Hindlimb muscle (tissue), 1 donor: ENCODE measurements around the gene RAB1B. TPM values are rescaled to one million over a fixed set of nuclear protein-coding genes. Genes with fewer than 3 reads are reported as not detected.
"Not testable (repeated sequence)": the region's sequence is repeated elsewhere in the genome, so short reads cannot be mapped to it uniquely, and the experiment has no call there.

Experiments used
- DNase-seq: peaks from one replicate; pipeline ENCODE4 v3.0.0-alpha.2; 2013
- polyA plus RNA-seq: library from polyadenylated mRNA; unstranded; fragments of 120-200 nt; gene quantifications from one replicate; pipeline ENCODE4 v1.2.1, GENCODE V29; 2013; ENCODE audit not compliant: insufficient read length

RAB1B gene
- polyA plus RNA-seq, 1 donor: 96.1 TPM

DNA sequence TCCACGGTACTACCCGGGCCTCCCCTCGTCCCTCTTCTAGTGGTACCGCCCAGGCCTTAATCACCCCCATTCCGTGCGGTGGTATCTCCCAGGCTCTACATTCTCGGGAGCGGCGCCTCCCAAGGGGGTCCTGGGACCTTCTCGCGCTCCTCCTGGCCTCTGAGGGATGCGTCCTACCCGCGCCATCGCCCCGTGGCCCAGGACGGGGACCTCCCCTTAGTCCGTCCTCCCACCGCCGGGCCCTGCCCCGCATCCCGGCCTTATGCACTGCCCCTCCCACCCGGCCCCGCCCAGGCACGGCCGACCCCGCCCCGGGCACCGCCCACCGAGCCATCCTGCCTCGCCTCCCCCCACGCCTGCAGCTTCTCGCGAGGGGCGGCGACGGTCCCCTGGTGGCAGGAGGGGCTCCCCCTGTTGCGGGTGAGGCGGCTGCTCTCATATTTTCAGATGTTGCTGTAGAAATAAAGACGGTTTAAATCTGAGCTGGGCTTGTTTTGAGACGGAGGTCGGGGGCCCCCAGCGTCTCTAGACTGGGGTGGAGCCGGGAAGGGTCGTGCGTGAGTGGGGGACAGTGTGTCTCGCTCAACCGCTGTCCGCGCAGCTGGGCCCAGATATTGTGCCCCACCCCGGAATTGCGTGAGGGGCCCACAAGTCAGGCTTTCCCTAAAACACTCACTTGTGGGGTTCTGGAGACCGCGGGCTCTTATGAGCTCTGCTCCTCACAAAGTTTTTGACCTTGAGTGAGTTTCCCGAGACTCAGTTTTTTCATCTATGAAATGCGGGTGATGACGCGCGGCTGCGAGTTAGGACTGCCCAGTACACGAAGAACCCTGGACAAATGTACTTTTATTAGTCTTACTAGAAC lies 828 bp upstream of the RAB1B start:
- DNase-seq: peak; percentile 91

DNA sequence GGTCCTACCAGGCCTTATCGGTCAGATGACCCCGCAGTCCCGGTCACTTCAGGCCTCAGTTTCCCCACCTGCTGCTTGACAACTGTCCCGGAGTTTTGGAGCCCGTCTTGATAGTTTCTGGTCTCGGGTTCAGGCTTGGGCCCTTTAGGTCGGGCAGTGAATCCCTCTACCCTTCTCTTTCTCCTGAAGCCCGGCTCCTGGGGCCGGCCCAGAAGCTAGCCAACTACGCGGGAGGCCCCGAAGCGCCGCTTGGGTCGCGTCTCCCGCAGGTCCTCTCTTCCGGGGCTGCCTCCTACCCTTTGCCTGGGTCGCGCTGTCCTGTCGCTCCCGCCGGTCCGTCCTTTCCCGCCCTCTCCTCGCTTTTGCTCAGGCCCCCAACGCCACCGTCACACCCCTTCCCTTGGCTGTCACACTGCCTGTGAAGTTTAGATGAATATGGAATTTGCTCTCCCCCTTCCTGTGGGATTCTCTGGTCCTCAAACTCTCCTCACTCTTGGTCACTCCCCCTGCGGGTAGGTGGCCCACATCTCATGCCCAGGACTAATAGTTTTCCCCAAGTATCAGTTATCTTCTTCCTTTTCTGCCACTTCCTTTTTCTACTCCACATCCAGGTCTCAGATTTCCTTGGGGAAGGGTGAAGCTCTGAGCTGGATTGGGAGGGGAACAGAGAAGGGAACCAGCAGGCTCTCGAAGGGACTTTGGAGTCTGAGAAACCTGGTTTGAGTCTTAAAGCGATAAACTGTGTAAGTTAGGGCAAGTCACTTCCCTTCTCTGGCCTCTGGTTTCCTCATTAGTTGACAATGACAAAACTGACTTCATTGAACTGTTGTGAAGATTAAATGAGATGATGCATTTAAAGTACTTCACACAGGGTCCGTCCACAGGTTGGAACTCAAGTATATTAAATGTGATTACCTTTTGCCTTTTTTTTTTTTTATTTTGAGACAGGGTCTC lies 790 bp downstream of the RAB1B start:
- DNase-seq: no peak

DNA sequence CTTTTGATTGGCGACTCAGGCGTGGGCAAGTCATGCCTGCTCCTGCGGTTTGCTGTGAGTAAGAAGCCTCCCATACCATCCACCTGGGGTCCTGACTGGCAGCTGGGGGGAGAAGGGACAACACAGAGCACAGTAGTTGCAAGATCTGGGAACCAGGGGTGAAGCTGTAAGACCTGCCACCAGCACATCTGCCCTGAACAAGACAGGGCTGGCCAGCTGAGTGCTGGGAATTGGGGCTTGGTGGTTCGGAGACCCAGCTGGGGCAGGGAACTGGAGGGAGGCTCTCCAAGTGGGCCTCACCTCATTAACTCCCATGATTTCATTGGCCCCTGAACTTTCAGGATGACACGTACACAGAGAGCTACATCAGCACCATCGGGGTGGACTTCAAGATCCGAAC lies 3.4 kb downstream of the RAB1B start:
- DNase-seq: no peak

DNA sequence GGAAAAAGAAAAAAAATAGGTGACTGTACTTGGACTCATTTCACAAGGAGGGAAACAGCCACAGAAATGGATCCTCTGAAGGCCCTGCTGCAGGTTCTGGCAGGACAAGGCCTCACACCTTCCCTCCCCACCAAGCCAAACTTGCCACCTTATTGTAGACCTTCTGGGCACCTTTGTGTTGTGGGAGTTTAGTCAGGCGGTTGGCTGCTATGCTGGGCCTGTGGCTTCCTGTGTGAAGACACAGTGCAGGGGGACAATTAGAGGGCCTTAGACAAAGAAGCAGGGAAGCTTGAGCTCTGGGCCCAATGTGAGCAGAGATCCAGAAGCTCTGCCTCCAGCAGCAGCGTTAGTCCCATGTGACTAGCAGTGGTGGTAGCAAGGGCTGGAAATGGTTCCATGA lies 4.2 kb downstream of the RAB1B start:
- DNase-seq: no peak

DNA sequence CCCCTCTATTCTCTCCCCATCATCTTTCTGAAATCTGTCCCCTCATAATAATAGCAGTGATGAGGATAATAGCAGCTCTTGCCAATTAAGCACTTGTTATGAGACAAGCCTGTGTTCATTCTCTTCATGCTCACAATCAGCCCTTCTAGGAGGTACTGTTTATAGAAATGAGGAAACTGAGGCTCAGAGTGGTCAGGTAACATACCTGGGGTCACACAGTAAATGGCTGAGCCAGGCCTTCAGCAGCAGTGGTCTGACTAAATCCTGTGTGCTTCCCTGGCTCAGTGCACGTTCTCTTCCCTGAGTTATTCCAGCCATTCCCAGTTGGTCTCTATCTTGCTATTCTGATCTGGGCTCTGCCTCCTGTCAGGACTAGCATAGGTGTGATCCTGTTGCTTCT lies 5.8 kb downstream of the RAB1B start:
- DNase-seq: no peak

DNA sequence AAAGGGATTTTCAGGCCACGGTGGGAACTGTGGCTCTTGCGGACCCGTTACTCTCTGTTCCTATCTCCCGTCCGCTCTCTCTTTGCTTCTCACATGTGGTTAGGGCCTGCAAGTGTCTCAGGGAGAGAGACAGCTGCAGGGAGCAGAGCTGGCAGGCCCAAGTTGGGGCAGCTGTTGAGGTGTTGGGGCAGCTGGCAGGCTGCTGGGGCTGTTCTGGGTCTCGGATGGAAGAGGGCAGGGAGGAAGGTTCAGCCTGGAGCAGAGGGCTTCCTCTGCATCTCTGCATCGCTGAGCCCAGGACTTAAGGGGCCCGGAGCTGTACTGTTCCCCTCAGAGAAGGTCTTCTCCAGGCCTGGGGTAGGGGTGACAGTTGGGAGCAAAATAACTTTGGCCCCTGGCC lies 7.0 kb downstream of the RAB1B start:
- no peak for DNase-seq

DNA sequence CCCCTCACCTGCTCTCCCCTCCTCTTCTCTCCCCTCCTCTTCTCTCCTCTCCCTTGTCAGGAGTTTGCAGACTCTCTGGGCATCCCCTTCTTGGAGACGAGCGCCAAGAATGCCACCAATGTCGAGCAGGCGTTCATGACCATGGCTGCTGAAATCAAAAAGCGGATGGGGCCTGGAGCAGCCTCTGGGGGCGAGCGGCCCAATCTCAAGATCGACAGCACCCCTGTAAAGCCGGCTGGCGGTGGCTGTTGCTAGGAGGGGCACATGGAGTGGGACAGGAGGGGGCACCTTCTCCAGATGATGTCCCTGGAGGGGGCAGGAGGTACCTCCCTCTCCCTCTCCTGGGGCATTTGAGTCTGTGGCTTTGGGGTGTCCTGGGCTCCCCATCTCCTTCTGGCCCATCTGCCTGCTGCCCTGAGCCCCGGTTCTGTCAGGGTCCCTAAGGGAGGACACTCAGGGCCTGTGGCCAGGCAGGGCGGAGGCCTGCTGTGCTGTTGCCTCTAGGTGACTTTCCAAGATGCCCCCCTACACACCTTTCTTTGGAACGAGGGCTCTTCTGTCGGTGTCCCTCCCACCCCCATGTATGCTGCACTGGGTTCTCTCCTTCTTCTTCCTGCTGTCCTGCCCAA lies 7.7 kb downstream of the RAB1B start:
- no peak for DNase-seq

DNA sequence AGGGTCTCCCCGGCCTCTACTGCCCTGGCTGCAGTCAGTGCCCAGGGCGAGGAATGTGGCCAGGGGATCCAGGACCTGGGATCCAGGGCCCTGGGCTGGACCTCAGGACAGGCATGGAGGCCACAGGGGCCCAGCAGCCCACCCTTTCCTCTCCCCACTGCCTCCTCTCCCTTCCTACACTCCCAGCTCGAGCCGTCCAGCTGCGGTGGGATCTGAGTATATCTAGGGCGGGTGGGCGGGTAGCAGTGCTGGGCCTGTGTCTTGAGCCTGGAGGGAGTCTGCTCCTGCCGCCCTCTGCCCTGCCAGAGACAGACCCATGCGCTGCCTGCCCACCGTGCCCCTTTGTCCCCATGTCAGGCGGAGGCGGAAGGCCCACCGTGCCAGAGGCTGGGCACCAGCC lies 8.2 kb downstream of the RAB1B start:
- not testable (repeated sequence) for DNase-seq

DNA sequence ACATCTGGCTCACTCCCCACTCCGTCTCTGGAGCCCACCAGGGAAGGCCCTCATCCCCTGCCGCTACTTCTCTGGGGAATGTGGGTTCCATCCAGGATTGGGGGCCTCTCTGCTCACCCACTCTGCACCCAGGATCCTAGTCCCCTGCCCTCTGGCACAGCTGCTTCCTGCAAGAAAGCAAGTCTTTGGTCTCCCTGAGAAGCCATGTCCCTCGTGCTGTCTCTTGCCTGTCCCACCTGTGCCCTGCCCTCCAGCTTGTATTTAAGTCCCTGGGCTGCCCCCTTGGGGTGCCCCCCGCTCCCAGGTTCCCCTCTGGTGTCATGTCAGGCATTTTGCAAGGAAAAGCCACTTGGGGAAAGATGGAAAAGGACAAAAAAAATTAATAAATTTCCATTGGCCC lies 8.6 kb downstream of the RAB1B start:
- DNase-seq: not testable (repeated sequence)

DNA sequence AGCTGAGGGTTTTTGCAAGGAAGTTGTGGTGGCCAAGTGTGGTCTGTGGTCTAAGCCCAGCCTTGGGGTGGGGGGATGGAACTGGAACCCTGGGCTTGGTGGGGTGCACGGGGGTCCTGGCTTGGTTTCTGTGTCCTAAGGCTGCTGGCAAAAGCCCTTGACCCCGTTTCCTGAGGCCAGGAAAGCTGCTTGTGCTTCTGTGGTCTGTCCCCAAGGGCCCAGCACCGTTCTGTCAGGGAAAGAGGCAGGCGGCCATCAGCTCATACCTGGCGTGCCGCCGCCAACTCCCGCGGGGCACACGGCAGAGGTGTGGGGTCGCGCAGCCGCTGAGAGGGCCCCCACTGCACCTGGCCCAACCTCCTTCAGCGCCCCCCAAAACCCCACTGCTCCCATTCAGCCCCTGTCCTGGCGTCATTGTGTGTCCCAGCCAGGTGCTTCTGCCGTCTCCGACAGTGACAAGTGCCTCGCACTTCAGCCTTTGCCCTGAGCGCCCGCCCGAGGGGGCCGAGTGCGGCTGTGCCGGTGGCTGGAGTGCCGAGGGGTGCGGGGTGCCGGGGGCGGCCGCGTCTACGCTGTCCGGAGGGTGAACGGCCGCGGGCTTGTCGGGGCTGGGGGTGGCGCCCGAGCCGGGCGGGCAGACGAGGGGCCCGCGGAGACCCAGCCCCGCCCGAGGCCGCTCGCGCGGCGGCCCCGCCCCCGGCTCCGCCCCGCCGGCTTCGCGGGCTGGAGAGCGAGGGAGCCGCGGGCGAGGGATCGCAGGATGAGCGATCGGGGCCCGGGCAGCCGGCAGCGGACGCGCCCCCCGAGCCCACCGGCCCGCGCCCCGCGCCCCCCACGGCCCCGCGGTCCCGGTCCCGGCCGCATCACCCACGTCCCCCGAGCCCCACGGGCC lies 9.3 kb downstream of the RAB1B start, which contains the start of gene CNIH2:
CNIH2 (plus strand) TSS at position 705 of the 892 bp plus-strand sequence. CDS start 282 bp downstream, outside the sequence.
- DNase-seq: peak; percentile 48

DNA sequence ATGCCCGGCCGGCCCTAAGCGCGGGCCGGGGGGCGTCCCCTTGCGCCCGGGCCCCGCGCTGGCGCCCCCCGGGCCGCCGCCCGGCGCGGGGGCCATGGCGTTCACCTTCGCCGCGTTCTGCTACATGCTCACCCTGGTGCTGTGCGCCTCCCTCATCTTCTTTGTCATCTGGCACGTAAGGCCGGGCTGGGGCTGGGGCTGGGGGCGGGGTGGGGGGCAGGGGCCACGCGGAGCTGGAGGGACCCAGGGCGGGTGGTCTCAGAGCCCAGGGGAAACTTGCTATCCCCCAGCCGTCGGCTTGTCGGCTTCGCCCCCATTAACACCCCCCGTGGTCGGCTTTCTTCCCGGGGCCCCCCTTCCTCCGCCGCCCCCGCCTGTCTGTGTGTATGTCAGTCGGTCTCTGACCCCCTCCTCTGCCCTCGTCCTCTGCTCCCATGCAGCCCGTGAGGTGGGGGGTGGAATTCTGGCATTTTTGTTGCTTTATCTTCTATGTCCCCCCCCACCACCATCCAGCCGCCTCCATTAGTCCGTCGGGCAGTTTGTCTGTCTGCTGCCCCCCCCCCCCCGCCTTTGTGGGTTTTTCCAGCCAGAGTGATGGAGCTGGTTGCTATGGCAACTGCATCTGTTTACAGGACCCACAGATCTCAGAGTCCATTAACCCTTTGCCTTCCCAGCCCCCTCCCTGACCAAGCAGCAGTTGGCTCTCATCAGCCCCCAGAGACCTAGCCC lies 10.1 kb downstream of the RAB1B start:
- DNase-seq: no peak

DNA sequence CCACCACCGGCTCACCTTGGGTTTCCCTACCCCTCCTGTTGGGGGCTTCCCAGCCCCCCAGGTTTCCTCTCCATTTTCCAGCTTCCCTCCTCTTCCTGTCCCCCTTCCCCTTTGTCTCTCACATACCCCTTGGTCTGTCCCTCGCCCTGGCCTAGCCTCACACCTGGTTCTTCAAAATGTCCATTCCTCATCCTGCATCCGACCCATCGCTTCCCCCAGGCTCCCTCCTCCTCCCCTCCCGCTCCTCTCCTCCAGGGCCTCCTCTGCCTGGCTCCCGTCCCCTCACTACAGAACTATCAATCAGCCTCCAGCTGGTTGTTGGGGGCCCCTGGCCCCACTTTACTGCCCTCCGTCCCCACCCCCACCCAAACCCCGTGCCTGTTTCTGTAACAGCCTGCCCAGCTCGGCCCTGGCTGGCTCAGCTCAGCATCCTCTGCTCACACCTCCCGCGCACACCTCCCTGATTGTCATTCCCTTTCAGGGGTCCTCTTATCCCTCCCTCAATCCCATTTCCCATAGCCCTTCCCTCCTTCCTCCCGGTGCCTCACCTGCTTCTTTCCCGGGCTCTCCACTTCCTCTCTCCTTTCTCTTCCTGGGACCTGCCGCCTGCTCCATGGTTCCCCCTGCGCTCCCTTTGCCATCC lies 10.8 kb downstream of the RAB1B start:
- no peak for DNase-seq

DNA sequence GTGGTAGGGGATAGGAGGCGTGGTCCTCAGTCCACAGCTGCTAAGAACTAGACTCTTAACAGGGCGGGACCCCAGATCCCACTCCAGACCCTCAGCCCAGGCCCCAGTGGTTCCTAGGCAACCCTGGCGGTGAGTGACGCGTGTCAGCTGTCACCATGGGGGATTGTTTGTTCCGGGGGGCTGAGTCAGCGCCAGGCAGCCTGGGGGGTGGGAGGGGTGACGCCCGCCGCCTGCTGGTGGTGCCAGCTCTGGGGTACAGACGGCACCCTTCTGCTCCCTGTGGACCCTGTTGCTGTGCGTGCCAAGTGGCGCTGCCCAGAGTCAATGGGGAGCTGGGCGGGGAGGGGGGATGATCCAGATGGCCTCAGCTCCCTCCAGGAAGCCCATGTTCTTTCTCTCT lies 12.0 kb downstream of the RAB1B start:
- DNase-seq: no peak

DNA sequence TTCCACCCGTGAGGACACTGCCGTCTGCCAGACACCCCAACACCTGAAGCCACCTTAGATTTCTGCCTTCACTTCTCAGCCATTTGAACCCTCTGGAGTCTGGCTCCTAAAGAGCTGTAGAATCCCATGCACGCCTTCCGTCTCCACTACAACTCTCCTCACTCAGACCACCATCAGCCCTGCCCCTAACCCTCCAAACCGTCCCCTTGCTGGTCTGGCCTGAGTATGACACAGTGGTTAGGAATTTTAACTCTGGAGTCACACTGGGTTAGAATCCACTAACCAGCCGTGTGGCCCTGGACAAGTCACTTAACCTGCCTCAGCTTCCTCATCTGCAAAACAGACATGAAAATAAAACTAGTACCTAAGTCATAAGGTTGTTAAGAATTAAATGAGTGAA lies 12.6 kb downstream of the RAB1B start:
- no peak for DNase-seq

DNA sequence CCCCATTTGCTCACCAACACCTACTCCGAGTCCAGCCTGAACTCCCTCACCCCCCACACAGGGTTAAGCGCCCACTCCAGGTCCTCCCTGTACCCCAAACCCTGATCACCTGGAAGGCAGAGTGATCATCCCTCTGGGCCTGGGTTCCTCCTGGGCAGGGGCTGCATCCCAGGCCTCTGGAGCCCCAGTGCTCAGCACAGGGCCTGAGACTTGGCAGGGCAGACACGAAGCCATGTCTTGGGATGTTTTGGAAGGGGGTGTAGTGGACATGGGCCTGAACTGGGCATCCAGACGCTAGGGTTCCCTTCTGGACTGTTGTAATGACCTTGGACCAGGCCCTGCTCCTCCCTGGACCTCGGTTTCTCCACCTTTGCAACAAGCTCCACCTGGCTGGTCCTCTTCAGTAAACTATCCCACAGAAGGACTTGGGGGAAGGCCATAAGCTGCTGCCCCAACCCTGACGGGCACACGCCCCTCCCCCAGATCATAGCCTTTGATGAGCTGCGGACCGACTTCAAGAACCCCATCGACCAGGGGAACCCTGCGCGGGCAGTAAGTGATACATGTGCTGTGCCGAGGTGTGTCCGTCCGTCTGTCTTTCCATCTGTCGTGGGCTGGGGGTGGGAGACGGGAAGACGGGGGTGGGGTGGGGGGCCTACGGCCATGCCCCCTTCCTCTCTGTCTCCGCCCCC lies 13.5 kb downstream of the RAB1B start:
- DNase-seq: no peak

DNA sequence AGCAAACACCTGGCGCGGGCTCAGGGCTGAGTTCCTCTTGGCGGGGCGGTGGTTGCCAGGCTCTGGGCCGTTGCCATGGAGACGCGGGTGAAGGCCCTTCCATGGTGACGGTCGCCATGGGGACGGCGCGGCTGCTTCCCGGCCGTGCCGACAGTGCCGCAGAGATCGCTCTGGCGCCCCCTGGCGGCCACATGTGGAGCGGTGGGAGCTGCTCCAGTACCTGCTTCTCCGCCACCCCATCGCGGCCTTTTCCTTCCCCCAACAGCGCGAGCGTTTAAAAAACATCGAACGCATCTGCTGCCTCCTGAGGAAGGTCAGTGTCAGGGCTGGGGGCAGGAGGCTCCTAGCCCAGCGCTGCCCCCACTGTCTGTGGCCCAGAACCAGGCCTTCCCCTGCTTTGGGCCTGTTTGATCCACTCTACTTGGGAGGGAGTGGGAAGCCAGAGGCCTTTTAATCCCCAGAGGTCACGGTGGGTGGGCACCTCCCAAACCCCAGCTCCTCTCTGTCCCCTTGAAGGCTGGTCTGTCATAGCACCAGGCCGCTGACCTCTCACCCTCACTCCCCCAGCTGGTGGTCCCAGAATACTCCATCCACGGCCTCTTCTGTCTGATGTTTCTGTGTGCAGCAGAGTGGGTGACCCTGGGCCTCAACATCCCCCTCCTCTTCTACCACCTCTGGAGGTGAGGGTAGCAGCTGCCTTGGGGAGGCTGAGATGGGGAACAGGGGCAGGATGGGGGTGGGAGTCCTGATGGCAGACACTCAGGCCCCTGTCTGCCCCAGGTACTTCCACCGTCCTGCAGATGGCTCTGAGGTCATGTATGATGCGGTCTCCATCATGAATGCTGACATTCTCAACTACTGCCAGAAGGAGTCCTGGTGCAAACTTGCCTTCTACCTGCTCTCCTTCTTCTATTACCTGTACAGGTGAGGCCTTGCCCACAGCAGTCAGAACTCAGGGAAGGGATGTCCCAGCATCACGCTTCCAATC lies 14.3 kb downstream of the RAB1B start:
- DNase-seq: peak; percentile 95

DNA sequence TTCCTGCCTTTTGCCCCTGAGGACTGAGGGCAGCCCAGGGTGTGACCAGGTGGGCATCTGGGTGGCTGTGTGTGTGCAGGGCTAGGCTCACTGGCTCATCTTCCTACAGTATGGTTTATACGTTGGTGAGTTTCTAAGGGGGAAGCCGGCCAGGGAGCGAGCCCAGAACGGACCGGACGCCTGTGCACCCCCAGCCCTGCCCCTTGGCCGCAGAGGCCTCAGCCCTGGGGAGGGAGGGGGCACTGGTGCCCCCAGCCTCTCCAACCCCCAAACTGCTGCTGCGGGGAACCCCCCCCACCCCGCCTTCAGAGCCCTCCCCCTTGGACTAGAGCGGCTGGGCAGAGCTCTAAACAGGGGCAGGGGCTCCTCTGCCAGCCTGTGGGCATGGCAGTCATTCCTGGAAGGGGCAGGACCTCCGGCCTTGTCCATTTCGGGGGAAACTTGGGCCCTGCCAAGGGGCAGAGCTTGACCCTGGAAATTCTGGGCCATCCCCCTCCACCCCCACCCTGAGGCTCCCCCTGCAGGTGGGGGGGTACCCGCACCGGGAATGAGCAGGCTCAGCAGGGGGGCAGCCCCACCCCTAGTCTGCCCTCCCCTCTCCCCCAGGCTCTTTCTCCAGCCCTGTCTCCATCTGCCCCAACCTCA lies 15.1 kb downstream of the RAB1B start:
- no peak for DNase-seq

DNA sequence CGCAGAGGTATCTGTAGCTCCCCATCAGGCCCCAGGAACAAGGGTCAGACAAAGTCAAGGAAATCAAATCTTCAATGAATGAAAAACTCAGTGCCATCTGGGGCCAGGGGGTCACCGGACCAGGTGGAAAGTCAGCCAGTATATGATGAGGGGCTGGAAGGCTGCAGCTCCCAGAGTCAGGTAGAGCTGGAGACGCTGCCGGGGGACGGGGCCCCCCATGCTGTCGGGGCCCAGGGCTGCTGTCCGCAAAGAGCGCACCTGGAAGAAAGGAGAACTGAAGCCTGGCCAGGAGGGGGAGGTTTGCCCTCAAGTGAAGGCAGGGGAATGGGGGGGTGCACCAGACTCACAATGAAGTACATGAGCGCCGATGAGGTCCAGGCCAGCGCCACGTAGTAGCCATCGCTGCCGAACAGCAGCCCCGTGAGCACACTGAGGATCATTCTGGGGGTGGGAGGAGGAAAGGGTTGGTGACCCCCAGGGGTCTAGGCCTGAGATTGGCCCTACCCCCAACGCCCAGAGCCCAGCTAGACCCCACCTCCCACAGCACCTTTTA lies 16.2 kb downstream of the RAB1B start:
- DNase-seq: no peak
